ENCODE measurements around the gene CYTH4.

GRCh38 chr22:37240240-37240940, 41.9 kb upstream of the CYTH4 start:
- TF ChIP-seq CTCF (IDR thresholded peaks at IDR 0.05), result no peak
- no peak for TF ChIP-seq POLR2A (IDR thresholded peaks at IDR 0.05)

All from uterus (tissue), 2 donors.